ENCODE measurements around the gene SBNO1. TPM values are rescaled to one million over a fixed set of nuclear protein-coding genes. Genes with fewer than 3 reads are reported as not detected.
"Not testable (repeated sequence)": the region's sequence is repeated elsewhere in the genome, so short reads cannot be mapped to it uniquely, and the experiment has no call there.

SBNO1 gene
- total RNA-seq, 3 donors from 2014 or later: 29.4 to 37.7 (median 33.4) TPM

DNA sequence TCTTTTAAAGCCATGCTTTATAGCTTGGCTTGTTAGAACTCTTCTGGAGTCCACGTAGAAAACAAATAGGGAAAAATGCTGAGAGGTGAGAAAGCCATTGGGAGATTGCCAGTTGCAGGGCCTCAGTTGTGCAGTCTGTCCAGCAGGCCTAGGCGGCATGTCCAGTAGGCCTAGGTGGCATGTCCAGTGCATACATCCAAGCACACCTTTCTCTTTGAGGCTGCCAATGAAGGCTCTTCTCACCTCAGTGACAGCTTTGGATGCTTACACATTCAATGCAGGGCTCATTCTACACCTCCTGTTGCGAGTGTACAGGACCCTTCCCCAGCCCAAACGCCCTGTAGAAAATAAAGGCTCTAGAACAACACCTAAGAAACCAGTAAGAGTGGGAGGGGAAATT lies 106.1 kb downstream of the SBNO1 start:
- H3K4me1 ChIP-seq (ENCODE audit: low read depth): no peaks in the 10 kb centered on the region
- no peak overlapping the region for H3K4me3 ChIP-seq
- intact Hi-C loops (cut with DNase I, micrococcal nuclease): no loop called here
- DNase-seq (no peak), ATAC-seq (no peak)
- no peaks in the 10 kb centered on the region for H3K9me3 ChIP-seq
- H3K36me3 ChIP-seq (ENCODE audit: low read depth): no peaks in the 10 kb centered on the region
- TF ChIP-seq, protein P1, sequence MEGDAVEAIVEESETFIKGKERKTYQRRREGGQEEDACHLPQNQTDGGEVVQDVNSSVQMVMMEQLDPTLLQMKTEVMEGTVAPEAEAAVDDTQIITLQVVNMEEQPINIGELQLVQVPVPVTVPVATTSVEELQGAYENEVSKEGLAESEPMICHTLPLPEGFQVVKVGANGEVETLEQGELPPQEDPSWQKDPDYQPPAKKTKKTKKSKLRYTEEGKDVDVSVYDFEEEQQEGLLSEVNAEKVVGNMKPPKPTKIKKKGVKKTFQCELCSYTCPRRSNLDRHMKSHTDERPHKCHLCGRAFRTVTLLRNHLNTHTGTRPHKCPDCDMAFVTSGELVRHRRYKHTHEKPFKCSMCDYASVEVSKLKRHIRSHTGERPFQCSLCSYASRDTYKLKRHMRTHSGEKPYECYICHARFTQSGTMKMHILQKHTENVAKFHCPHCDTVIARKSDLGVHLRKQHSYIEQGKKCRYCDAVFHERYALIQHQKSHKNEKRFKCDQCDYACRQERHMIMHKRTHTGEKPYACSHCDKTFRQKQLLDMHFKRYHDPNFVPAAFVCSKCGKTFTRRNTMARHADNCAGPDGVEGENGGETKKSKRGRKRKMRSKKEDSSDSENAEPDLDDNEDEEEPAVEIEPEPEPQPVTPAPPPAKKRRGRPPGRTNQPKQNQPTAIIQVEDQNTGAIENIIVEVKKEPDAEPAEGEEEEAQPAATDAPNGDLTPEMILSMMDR (IDR thresholded peaks at IDR 0.05): no peak

DNA sequence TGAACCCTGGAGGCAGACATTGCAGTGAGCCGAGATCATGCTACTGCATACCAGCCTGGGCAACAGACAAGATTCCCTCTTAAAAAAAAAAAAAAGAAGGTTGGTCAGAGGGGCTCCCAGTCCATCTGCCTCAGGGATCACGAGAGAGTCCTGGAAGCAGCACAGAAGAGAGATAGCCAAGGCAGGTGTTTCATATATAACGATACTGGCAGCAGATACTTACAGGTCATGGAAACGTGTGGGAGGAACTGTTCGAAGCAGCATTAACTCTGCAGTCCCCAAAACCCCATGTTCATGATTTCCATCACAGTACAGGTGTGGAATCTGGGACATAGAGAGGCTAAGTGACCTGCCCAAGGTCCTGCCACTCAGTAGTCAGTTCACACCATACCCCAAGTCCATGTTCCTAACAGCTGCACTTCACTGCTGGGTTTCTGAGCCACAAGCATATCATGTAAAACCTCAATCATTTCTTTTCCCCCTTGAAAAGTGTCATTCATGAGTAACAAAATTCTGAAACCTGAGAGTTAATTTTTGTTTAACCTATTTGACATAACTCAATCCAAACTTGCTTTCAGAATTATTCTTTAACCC lies 109.7 kb downstream of the SBNO1 start:
- DNase-seq: no peak
- ATAC-seq: no peak
- intact Hi-C loops (cut with DNase I, micrococcal nuclease): no loop called here
- Histone ChIP-seq H3K36me3 (ENCODE audit: low read depth) (no peaks in the 10 kb centered on the region), H3K4me3 (no peak overlapping the region), H3K4me1 (ENCODE audit: low read depth) (peaks cover 21% of the 10 kb centered on the region), H3K9me3 (no peaks in the 10 kb centered on the region)
- TF ChIP-seq, protein P1 (IDR thresholded peaks at IDR 0.05): no peak

DNA sequence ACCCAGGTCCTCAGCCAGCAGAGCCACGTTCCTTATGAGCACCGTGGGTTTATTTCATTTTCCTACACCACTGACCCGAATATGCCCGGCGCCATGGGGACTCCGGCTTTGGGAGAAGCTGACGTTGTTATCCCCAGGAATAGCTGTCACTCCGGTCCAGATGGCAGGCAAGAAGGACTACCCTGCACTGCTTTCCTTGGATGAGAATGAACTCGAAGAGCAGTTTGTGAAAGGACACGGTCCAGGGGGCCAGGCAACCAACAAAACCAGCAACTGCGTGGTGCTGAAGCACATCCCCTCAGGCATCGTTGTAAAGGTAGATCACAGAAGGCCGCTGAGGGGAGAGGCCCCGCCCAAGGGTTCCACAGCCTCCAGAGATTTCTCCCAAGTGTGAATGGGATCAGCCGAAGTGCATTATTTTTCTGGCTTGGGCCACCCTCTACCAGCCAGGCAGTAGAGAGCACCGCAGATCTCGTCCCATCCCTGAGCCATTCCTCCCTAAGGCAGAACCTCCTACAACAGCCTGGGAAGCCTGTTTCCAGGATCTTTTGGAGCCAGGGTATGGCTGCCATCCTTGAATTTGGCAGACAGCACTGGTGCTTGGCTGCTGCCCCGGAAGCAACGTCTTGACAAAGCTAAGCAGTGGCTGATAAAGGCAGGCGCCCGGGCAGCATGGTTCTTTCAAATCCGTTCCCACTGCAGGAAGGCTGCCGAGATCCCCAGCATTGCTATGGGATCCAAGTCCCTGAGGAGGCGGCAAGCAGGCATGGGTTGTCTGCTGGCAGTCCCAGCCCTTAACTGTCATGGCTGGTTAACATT lies 110.8 kb downstream of the SBNO1 start:
- no peak for DNase-seq
- Histone ChIP-seq H3K4me1 (ENCODE audit: low read depth) (peaks cover 21% of the 10 kb centered on the region), H3K9me3 (no peaks in the 10 kb centered on the region), H3K36me3 (ENCODE audit: low read depth) (no peaks in the 10 kb centered on the region), H3K4me3 (no peak overlapping the region)
- intact Hi-C loops (cut with DNase I, micrococcal nuclease): no loop called here
- TF ChIP-seq, protein P1 (IDR thresholded peaks at IDR 0.05): no peak
- ATAC-seq: no peak

DNA sequence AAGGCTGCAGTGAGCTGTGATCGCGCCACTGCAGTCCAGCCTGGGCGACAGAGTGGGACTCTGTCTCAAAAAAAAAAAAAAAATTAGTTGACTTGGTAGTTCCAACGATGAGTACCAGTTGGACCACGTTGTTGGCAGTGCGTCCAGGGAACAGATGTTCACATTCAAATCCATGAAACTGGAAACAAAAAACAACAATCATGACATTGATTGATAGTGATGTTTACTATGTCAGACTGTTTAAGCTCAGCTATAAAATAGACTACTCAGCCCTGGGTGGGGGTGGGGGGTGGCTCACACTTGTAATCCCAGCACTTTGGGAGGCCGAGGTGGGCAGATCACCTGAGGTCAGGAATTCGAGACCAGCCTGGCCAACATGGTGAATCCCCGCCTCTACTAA lies 112.3 kb downstream of the SBNO1 start:
- H3K4me1 ChIP-seq (ENCODE audit: low read depth): peaks cover 21% of the 10 kb centered on the region
- DNase-seq; intact Hi-C loops (cut with DNase I, micrococcal nuclease); H3K9me3 ChIP-seq; ATAC-seq; H3K4me3 ChIP-seq; H3K36me3 ChIP-seq (ENCODE audit: low read depth): not testable (repeated sequence)

DNA sequence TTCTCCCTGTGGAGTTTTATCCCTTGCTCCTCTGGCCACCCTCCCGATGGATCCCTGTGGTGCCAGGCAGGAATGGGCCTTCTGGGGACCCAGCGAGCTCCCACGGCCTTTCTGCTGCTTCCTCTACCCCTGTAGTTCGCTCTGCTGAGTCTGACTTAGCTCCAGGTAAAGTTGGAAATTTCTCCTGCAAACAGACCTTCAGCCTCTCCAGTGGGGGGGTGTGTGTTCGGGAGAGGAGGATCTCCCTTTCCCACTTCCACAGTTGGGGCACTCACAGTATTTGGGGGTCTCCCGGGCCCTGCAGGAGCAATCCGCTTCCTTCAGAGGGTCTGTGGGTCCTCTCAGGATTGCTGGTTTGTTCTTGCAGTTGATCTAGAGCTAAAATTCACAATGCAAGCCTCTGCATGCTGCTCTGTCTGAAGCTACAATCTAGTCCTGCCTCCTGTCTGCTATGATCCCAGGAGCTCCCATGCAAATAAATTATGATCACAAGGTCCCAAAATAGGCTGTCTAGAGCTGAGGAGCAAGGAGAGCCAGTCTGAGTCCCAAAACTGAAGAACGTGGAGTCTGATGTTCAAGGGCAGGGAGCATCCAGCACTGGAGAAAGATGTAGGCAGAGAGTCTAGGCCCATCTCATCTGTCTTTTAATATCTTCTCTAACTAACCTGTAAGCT lies 113.1 kb downstream of the SBNO1 start:
- no peak for ATAC-seq
- no peaks in the 10 kb centered on the region for H3K36me3 ChIP-seq (ENCODE audit: low read depth)
- no peak overlapping the region for H3K4me3 ChIP-seq
- no peaks in the 10 kb centered on the region for H3K9me3 ChIP-seq
- intact Hi-C loops (cut with DNase I, micrococcal nuclease): no loop called here
- TF ChIP-seq, protein P1 (IDR thresholded peaks at IDR 0.05): no peak
- DNase-seq: no peak
- peaks cover 21% of the 10 kb centered on the region for H3K4me1 ChIP-seq (ENCODE audit: low read depth)
